Measurements from ENCODE around the gene ARHGEF11. TPM values are rescaled to one million over a fixed set of nuclear protein-coding genes. Genes with fewer than 3 reads are reported as not detected.

The ARHGEF11 gene
- total RNA-seq, 1 donor from 2014 or later = 41.1 TPM

DNA sequence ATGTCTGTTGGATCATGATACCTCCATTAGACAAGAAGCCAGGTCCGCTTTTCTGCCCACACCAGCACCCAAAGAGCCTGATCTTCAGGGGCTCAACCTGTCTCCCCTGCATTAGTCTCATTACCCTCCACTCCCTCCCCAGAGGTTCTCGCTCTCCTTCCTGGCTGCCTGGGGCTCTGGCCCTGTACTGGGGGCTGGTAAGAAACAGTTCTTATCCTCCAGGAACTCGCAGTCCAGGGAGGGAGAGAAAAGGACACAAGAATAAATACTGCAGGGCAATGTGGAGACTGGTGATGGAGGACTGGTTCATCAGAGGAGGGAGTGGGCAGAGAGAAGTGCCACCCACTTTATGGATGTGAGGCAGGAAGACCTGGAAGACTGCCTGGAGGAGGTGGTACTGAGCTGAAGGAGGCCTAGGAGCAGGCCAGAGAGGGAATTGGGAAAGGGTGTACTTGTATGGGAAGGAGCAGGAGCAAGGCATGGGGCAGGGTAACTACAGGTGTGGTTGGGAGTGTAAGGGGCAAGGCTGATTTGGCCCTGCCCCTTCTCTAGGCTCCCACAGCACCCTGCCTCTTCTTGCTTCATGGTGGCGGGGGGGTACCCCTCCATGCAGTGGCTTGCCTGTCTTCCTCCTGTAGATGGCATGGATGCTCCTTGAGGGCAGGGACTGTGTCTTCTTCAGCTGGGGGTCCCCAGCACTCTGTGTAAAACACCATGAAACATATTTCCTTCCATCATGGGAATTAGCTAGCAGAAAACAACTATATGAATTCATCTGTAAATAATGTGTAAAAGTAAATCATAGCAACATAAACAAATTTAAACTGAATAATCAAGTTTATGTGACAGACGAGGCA, 120.2 kb downstream of the ARHGEF11 start:
- H3K36me3 ChIP-seq = no peaks in the 10 kb centered on the region
- H3K27ac ChIP-seq = no peak overlapping the region
- TF ChIP-seq, protein P1, sequence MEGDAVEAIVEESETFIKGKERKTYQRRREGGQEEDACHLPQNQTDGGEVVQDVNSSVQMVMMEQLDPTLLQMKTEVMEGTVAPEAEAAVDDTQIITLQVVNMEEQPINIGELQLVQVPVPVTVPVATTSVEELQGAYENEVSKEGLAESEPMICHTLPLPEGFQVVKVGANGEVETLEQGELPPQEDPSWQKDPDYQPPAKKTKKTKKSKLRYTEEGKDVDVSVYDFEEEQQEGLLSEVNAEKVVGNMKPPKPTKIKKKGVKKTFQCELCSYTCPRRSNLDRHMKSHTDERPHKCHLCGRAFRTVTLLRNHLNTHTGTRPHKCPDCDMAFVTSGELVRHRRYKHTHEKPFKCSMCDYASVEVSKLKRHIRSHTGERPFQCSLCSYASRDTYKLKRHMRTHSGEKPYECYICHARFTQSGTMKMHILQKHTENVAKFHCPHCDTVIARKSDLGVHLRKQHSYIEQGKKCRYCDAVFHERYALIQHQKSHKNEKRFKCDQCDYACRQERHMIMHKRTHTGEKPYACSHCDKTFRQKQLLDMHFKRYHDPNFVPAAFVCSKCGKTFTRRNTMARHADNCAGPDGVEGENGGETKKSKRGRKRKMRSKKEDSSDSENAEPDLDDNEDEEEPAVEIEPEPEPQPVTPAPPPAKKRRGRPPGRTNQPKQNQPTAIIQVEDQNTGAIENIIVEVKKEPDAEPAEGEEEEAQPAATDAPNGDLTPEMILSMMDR (IDR thresholded peaks at IDR 0.05) = no peak
- DNase-seq (no peak), ATAC-seq (no peak)
- H3K4me1 ChIP-seq = peaks cover 26% of the 10 kb centered on the region
- no peak overlapping the region for H3K4me3 ChIP-seq
- intact Hi-C loops (cut with DNase I) = no loop called here
- H3K9me3 ChIP-seq = no peaks in the 10 kb centered on the region
- H3K27me3 ChIP-seq = peaks cover 73% of the 10 kb centered on the region

DNA sequence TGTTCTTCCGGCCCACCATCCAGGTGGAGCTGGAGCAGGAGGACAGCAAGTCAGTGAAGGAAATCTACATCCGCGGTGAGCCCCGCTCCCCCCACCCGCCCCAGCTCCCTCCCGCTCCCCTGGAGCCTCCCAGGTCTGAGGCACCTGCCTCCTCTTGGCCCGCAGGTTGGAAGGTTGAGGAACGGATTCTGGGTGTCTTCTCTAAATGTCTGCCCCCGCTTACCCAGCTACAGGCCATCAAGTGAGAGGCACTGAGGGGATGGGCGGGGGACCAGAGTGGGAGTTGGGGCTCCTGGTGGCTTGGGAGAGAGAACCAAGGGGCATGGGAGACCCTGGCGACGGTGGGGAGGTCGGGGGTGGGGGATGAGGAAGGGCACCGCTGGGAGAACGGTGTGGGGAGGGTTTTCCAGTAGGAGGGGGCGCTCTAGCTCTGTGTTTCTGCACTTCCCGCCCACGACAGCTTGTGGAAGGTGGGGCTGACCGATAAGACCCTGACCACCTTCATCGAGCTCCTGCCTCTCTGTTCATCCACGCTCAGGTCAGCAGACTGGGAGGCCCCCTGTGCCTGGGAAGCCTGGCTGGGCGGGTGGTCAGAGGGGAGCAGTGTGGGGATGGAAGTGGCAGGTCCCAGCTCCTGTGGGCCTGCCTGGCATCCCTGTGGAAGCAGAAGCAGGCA, 120.9 kb downstream of the ARHGEF11 start:
- intact Hi-C loops (cut with DNase I) = no loop called here
- TF ChIP-seq, protein P1 (IDR thresholded peaks at IDR 0.05) = no peak

DNA sequence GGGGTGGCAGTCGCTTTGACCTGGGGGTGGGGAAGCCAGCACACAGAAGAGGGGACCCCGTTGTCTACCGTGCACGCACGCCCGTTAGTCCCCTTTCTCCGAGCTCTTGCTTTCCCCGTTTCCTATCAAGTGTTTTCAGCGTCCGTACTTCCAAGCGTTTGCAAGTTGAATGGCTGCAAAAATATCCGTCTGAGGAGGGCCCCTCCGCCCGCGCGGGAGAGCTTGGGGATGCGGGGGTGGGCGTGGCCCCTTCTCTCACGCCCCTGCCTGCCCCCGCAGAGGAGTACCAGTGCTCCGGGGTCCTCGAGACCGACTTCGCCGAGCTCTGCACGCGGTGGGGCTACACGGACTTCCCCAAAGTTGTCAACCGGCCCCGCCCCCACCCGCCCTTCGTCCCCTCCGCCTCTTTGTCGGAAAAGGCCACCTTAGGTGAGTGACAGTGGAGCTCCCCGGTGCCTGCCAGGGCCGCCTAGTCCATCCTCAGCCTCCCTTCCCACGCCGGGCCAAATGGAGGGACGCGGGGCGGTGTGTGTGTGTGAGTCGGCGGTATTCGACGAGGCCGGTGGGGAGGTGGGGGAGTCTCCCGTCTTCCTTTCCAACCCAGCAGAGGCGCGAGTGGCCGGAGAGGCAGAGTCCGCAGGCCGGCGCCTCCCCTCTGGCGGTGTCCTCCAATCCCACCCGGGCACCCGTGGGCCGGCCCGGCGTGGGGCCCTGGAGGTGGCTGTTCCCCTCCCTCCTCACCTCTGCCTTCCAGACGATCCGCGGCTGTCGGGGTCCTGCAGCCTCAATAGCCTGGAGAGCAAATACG, 121.7 kb downstream of the ARHGEF11 start:
- Histone ChIP-seq H3K4me1 (peaks cover 32% of the 10 kb centered on the region), H3K27me3 (peaks cover 72% of the 10 kb centered on the region), H3K4me3 (no peak overlapping the region), H3K27ac (no peak overlapping the region), H3K36me3 (no peaks in the 10 kb centered on the region), H3K9me3 (no peaks in the 10 kb centered on the region)
- DNase-seq (no peak), ATAC-seq (no peak)
- intact Hi-C loops (cut with DNase I) = no loop called here
- TF ChIP-seq, protein P1 (IDR thresholded peaks at IDR 0.05) = no peak

More for the DNA sequence above, 120.9 kb downstream of the ARHGEF11 start:
- H3K4me1 ChIP-seq = peaks cover 32% of the 10 kb centered on the region
- no peak for ATAC-seq
- peaks cover 79% of the 10 kb centered on the region for H3K27me3 ChIP-seq
- no peak overlapping the region for H3K27ac ChIP-seq
- no peaks in the 10 kb centered on the region for H3K36me3 ChIP-seq
- no peak overlapping the region for H3K4me3 ChIP-seq
- no peak for DNase-seq
- H3K9me3 ChIP-seq = no peaks in the 10 kb centered on the region

DNA sequence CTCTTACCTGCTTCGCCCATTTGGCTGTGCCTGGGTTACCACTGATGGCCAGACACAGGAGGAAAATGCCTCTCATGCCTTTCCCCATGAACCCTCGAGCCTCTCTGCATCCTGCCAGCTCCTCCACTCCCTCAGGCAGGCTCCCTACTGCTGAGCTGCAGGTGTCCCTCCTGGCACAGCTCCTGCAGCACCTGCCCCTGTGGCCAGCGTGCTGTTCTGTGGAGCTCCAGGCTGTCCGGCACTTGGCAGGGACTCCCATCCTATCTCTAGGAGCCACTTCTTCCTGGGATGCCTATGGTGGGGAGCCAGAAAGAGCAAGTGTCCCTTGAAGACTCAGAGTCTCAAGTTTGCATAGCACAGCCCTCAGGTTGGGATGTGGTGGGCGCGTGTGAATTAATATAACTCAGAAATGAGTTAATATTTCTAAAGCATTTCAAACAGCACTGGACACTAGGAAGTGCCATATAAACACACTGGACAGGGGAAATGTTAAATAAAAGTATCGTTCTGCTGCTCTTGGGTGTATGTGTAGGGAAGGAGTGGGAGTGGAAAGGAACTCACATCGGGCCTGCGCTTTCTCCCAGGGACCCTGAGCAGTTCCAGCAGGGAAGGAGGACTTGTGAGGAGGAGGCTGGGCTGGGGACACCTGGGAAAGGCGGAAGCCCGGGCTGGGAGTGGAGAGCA, 122.4 kb downstream of the ARHGEF11 start:
- TF ChIP-seq, protein P1 (IDR thresholded peaks at IDR 0.05) = no peak
- Histone ChIP-seq H3K36me3 (no peaks in the 10 kb centered on the region), H3K4me3 (no peak overlapping the region), H3K27me3 (peaks cover 67% of the 10 kb centered on the region), H3K27ac (no peak overlapping the region), H3K4me1 (peaks cover 32% of the 10 kb centered on the region), H3K9me3 (no peaks in the 10 kb centered on the region)
- ATAC-seq = no peak
- intact Hi-C loops (cut with DNase I) = no loop called here
- DNase-seq = no peak

DNA sequence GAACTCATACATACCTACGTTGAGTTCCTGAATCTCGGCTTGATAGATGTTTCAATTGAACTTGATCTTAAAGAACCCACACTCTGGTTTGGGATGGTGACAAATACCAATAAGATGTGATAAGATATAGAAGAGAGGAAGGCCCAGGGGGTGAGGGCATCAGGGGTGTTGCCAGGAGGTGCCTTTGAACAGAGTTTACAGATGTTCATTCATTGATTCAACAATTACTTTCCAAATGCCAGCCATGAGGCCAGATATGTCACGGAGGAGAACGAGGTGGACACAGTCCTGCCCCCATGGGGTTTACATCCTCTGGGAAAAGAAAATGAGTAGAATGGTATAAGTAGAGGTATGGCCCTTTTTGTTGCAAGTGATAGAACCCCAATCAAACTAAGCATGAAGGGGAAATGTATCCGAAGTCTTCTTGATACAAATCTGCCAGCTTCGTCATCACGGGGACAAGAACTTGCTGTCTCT, 124.5 kb downstream of the ARHGEF11 start:
- Histone ChIP-seq H3K27ac (no peak overlapping the region), H3K4me1 (peaks cover 23% of the 10 kb centered on the region), H3K27me3 (peaks cover 54% of the 10 kb centered on the region), H3K36me3 (no peaks in the 10 kb centered on the region), H3K4me3 (no peak overlapping the region), H3K9me3 (no peaks in the 10 kb centered on the region)
- DNase-seq = no peak
- no peak for ATAC-seq
- intact Hi-C loops (cut with DNase I) = no loop called here
- TF ChIP-seq, protein P1 (IDR thresholded peaks at IDR 0.05) = no peak

Measured in upper lobe of right lung (tissue), 1 donor.